Endothelial cell (in vitro differentiated cells): ENCODE data around the gene PAFAH1B1. TPM values are rescaled to one million over a fixed set of nuclear protein-coding genes. Genes with fewer than 3 reads are reported as not detected.
A peak's percentile ranks its signal among the peaks of the same experiment; 100 is the strongest.

Experiments
- DNase-seq: peaks from one replicate; pipeline ENCODE4 v3.0.0; 2021; ENCODE audit warnings: low spot score
- H3K27ac Mint-ChIP-seq: one replicate; pipeline ENCODE4 v1.8.0; 2021; ENCODE audit warnings: mixed read lengths, inconsistent platforms; ENCODE audit not compliant: unreplicated experiment
- H3K27me3 Mint-ChIP-seq: one replicate; pipeline ENCODE4 v1.8.0; 2021; ENCODE audit warnings: mild to moderate bottlenecking, moderate library complexity, mixed read lengths, inconsistent platforms; ENCODE audit not compliant: unreplicated experiment
- H3K36me3 Mint-ChIP-seq: one replicate; pipeline ENCODE4 v1.8.0; 2021; ENCODE audit warnings: mild to moderate bottlenecking, low read depth, mixed read lengths, inconsistent platforms; ENCODE audit not compliant: unreplicated experiment
- H3K4me1 Mint-ChIP-seq: one replicate; pipeline ENCODE4 v1.8.0; 2021; ENCODE audit warnings: mild to moderate bottlenecking, mixed read lengths, inconsistent platforms; ENCODE audit not compliant: unreplicated experiment
- H3K4me3 Mint-ChIP-seq: one replicate; pipeline ENCODE4 v1.8.0; 2021; ENCODE audit warnings: mild to moderate bottlenecking, mixed read lengths, inconsistent platforms; ENCODE audit not compliant: unreplicated experiment
- H3K9me3 Mint-ChIP-seq: one replicate; pipeline ENCODE4 v1.8.0; 2021; ENCODE audit warnings: mixed read lengths, inconsistent platforms; ENCODE audit not compliant: unreplicated experiment
- total RNA-seq: library from RNA; stranded (reverse); fragmentation: NEBNext Ultra II Directional; extraction: Animal tissue kit (Norgen Biotek cat#: 25700); gene quantifications from one replicate; pipeline ENCODE4 v1.2.1, GENCODE V29; 2021; ENCODE audit not compliant: unreplicated experiment
- TF ChIP-seq, protein P1 (sequence below): fragments of 200-600 bp; sonication (generic); IDR thresholded peaks from one replicate; pipeline ENCODE4 v1.5.0; 2021; ENCODE audit warnings: antibody characterized with exemption; ENCODE audit not compliant: unreplicated experiment

The PAFAH1B1 gene
- total RNA-seq, 1 donor from 2014 or later: 141 TPM

- no peaks in the 10 kb centered on the region for H3K9me3 Mint-ChIP-seq
- TF ChIP-seq, protein P1, sequence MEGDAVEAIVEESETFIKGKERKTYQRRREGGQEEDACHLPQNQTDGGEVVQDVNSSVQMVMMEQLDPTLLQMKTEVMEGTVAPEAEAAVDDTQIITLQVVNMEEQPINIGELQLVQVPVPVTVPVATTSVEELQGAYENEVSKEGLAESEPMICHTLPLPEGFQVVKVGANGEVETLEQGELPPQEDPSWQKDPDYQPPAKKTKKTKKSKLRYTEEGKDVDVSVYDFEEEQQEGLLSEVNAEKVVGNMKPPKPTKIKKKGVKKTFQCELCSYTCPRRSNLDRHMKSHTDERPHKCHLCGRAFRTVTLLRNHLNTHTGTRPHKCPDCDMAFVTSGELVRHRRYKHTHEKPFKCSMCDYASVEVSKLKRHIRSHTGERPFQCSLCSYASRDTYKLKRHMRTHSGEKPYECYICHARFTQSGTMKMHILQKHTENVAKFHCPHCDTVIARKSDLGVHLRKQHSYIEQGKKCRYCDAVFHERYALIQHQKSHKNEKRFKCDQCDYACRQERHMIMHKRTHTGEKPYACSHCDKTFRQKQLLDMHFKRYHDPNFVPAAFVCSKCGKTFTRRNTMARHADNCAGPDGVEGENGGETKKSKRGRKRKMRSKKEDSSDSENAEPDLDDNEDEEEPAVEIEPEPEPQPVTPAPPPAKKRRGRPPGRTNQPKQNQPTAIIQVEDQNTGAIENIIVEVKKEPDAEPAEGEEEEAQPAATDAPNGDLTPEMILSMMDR: no peak
- peaks cover 4% of the 10 kb centered on the region for H3K36me3 Mint-ChIP-seq
- peaks cover 22% of the 10 kb centered on the region for H3K4me1 Mint-ChIP-seq
- no peak overlapping the region for H3K27ac Mint-ChIP-seq
- H3K4me3 Mint-ChIP-seq: no peak overlapping the region
- H3K27me3 Mint-ChIP-seq: peaks cover 13% of the 10 kb centered on the region
- no peak for DNase-seq
Observed at GRCh38 chr17:2709183-2709661, 115.8 kb downstream of the PAFAH1B1 start.

GRCh38 chr17:2710071-2710802 is 116.8 kb downstream of the PAFAH1B1 start:
- peaks cover 4% of the 10 kb centered on the region for H3K36me3 Mint-ChIP-seq
- TF ChIP-seq, protein P1: no peak
- peaks cover 22% of the 10 kb centered on the region for H3K4me1 Mint-ChIP-seq
- no peak for DNase-seq
- H3K4me3 Mint-ChIP-seq: peak overlapping the region; percentile 91
- H3K27me3 Mint-ChIP-seq: peaks cover 12% of the 10 kb centered on the region
- H3K9me3 Mint-ChIP-seq: no peaks in the 10 kb centered on the region
- no peak overlapping the region for H3K27ac Mint-ChIP-seq

DNA sequence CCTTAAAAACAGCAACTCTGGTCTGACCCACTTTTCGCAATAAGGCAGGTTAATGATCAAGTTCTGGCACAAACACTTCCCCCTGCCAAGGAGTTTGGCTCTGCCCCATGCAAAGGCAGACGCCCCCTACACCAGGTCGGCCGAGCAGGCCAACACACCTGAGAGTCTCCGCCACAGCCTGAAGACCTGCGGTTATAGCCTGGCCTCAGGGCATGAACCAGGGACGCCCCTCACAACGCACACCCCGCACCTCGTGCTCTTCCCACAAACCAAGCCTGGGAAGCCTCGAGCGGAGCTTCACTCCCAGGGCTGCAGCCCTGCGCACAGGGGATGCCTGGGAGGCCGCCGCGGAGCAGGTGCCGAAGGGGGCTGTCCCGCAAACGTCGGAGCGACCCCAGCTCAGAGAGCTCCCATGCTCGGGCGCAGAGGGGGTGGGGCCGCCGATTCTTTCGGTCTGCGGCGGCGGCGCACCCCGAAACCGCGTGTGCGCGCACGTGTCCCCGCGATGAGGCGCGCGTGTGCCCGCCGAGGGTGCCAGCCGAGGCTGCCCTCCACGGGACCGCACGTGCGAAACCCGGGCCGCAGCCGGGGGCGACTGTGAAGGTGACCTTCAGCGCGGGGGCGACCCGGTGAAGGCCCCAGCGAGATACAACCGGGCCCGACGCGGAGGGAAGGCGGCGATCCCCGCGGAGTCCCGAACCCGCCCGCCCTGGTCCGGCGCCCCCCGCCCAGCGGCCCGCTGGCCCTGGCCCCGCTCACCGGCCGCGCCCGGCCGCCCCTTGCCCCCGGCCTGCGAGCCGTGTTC is 117.6 kb downstream of the PAFAH1B1 start:
- H3K9me3 Mint-ChIP-seq: no peaks in the 10 kb centered on the region
- DNase-seq: no peak
- peak overlapping the region; percentile 30 for H3K27ac Mint-ChIP-seq
- peaks cover 19% of the 10 kb centered on the region for H3K4me1 Mint-ChIP-seq
- TF ChIP-seq, protein P1: no peak
- H3K27me3 Mint-ChIP-seq: peaks cover 12% of the 10 kb centered on the region
- no peaks in the 10 kb centered on the region for H3K36me3 Mint-ChIP-seq
- peak overlapping the region; percentile 91 for H3K4me3 Mint-ChIP-seq

GRCh38 chr17:2711608-2712299 is 118.3 kb downstream of the PAFAH1B1 start, which contains the start of gene CLUH:
CLUH (minus strand) TSS chr17:2711764; CDS start chr17:2711661, 103 bp downstream.
- DNase-seq: peak; percentile 92
- Mint-ChIP-seq H3K36me3 (no peaks in the 10 kb centered on the region), H3K27ac (peak within 1 kb of the TSS; percentile 30), H3K4me1 (peaks cover 19% of the 10 kb centered on the region), H3K4me3 (peak within 1 kb of the TSS; percentile 91), H3K9me3 (no peaks in the 10 kb centered on the region), H3K27me3 (peaks cover 12% of the 10 kb centered on the region)
- TF ChIP-seq, protein P1: no peak
